Stimulated activated CD8-positive, alpha-beta memory T cell treated with anti-CD3 and anti-CD28 coated beads, Interleukin-12 subunit alpha, Interleukin-12 subunit beta, amount 100 ng/mL, for 4 hours (primary cell): ENCODE data around the gene NOL6.
"Not testable (repeated sequence)": the region's sequence is repeated elsewhere in the genome, so short reads cannot be mapped to it uniquely, and the experiment has no call there.

ENCODE experiments used
- DNase-seq: peaks from one replicate; pipeline ENCODE4 v3.0.0-alpha.2; 2020; ENCODE audit warnings: low read depth

The NOL6 gene

GRCh38 chr9:33431420-33431819 lies 42.3 kb downstream of the NOL6 start:
- DNase-seq = no peak

GRCh38 chr9:33430942-33431341 lies 42.8 kb downstream of the NOL6 start:
- DNase-seq = no peak

DNA sequence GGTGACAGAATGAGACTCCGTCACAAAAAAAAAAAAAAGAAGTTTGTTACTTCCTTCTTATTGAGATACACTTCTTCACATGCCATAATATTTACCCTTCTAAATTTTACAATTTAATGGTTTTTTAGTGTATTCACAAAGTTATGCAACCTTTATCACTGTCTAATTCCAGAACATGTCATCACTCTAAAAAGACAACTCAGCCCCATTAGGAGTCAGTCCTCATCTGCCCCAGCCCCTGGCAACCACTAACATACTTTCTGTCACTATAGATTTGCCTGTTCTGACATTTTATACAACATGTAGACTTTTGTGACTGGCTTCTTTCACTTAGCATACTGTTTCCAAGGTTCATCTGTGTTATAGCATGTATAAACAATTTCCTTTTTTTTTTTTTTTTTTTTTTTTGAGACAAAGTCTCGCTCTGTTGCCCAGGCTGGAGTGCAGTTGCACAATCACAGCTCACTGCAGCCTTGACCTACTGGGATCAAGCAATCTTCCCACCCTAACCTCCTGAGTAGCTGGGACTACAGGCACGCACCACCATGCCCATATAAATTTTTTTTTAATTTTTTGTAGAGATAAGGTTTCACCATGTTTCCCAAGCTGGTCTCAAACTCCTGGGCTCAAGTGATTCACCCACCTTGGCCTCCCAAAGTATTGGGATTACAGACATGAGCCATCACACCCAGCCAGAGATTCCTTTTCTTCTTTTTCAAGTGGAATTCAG lies 44.3 kb downstream of the NOL6 start:
- no peak for DNase-seq

GRCh38 chr9:33426843-33427293 lies 46.9 kb downstream of the NOL6 start:
- no peak for DNase-seq

DNA sequence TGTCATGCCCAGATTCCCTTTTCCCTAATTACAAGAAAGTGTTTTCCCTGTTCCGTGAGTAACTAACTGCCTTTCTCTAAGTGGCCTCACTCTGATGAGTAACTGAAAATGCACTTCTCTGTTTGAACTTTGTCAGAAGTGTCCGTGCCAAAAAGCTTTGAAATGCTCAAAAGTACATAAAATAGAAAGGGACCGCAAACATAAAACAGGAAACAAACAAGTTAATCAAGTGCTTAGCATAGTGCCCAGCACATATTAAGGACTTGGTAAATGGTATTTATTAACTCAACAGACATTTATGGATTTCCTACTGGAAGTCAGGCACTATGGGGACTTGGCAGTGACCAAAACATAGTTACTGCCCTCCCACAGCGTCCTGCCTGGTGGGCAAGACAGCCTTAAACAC lies 48.6 kb downstream of the NOL6 start:
- no peak for DNase-seq

DNA sequence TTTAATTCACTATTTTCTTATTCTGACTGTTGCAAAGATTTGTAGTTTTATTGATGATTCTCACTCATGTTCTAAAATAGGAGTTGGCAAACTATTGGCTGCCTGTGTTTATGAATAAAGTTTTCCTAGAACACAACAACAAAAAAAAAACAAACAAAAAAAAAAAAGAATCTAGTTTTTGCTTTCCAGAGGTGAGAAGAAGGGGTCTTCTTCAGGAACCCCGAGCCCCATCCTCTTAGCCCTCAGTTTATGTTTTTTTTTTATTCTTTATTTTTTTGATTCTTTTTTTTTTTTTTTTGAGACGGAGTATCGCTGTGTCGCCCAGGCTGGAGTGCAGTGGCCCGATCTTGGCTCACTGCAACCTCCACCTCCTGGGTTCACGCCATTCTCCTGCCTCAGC lies 49.2 kb downstream of the NOL6 start:
- not testable (repeated sequence) for DNase-seq

DNA sequence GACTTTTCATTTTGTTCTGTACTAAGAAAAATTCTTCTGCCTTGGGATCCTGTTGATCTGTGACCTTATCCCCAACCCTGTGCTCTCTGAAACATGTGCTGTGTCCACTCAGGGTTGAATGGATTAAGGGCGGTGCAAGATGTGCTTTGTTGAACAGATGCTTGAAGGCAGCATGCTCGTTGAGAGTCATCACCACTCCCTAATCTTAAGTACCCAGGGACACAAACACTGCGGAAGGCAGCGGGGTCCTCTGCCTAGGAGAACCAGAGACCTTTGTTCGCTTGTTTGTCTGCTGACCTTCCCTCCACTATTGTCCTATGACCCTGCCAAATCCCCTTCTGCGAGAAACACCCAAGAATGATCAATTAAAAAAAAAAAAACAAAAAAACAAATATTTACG lies 49.7 kb downstream of the NOL6 start:
- DNase-seq = not testable (repeated sequence)

DNA sequence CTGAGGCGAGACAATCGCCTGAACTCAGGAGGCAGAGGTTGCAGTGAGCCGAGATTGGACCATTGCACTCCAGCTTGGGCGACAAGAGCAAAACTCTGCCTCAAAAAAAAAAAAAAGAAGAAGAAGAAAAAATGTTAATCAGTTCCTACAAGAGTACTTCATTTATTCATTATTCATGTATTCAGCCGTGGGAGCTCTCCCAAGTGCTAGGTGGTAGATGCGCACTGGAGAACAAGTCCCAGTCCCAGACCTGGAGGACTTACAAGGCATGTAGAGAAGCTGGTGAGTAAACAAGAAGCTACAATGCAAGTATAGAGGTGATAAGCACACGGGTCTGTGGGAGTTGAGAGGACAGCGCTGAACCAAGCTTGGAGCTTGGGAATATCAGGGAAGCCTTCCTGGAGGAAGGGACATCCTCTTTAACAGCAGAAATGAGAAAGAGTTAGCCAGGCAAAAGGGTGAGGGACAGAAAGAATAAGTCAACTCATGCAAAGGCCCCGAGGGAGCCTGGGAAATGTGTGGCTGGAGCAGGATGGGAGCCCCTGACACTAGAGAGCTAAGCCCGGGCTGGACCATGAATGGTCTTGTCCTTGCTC lies 53.9 kb downstream of the NOL6 start:
- DNase-seq = no peak

- DNase-seq = no peak
Measured at GRCh38 chr9:33418090-33418489, 55.6 kb downstream of the NOL6 start.

- DNase-seq = no peak
Measured at GRCh38 chr9:33416996-33417395, 56.7 kb downstream of the NOL6 start.

- DNase-seq = peak; percentile 52
Measured at GRCh38 chr9:33415501-33416038, 58.2 kb downstream of the NOL6 start.

GRCh38 chr9:33414889-33415500 lies 58.7 kb downstream of the NOL6 start:
- no peak for DNase-seq

DNA sequence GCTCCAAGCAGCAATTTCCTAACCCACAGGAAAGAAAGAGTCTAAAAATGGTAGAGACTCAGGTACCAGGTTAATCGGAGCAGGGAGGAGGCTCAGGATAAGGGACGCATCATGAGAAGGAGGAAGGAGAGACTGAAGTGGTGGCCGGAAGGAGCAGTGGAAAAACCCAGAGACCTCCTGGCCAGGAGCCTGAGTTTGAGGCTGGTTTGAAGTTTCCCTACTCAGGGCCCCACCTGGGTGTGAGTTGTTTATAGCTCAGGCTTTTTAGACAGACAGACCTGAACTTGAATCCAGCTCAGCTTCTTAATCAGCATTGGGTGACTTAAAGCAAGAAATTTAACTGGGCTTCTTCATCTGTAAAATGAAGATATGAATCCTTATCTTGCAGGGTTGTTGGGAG lies 59.5 kb downstream of the NOL6 start:
- DNase-seq = no peak
